GM06990 (cell line): ENCODE results near the gene WNT2.

Source experiments
- DNase-seq: peaks from one replicate; pipeline ENCODE4 v3.0.0-alpha.2; 2011; ENCODE audit not compliant: insufficient read length; ENCODE audit errors: extremely low read depth
- H3K27me3 ChIP-seq: replicated peaks from 2 replicates; pipeline ENCODE4 v1.6.0; 2011; ENCODE audit warnings: low read length; ENCODE audit not compliant: control insufficient read depth, insufficient read depth
- H3K36me3 ChIP-seq: 2 replicates; pipeline ENCODE4 v1.5.1; 2011; ENCODE audit warnings: low read length; ENCODE audit not compliant: control insufficient read depth, insufficient read depth
- H3K4me3 ChIP-seq: replicated peaks from 2 replicates; pipeline ENCODE4 v1.5.1; 2011; ENCODE audit warnings: low read depth, mild to moderate bottlenecking, control low read depth, low read length
- CTCF ChIP-seq: IDR thresholded peaks from 2 replicates; pipeline ENCODE4 v1.5.1; 2011; ENCODE audit warnings: low read length, control low read depth, mild to moderate bottlenecking, inconsistent platforms; ENCODE audit not compliant: insufficient read depth, poor library complexity, severe bottlenecking

WNT2 gene

DNA sequence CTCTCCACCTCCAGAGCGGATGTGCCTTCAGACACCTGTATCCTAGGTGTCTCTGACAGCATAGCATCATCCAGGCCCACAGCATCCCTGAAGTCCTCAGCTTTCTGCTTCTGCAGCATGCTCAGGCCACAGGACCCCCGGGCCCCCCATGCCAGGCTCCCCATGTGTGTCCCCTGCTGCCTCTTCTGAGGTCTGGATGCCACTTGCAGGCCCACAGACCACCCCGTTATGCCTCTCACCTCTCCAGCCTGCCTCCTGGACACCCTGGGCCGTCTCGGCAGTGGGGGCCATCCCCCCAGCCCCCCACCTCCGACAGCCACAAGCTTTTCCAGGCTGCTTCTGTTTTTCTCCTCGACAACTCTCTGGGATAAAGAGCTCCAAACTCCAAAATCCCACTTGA is 84.4 kb downstream of the WNT2 start:
- Histone ChIP-seq H3K27me3 (no peaks in the 10 kb centered on the region), H3K4me3 (no peak overlapping the region), H3K36me3 (no peaks in the 10 kb centered on the region)
- no peak for TF ChIP-seq CTCF
- DNase-seq, result no peak

DNA sequence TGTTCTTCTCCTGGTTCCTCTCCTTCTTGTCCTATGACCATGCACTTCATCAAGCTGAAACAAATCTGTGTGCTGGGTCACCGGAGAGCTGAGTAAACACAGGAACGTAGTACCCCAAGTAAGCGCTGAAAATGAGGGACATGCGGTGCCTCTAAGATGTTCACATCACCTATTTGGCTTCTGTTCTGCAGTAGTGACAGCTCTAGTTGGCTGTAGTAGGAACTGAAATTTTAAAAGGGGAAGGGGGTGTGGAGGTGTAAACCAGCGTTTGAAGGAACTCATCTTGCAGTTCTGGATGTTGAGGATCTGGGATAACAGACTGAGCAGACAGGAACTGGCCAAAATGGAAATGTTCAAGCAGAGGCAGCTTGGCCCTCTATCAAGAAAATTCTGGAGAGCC is 85.2 kb downstream of the WNT2 start:
- no peak for TF ChIP-seq CTCF

DNA sequence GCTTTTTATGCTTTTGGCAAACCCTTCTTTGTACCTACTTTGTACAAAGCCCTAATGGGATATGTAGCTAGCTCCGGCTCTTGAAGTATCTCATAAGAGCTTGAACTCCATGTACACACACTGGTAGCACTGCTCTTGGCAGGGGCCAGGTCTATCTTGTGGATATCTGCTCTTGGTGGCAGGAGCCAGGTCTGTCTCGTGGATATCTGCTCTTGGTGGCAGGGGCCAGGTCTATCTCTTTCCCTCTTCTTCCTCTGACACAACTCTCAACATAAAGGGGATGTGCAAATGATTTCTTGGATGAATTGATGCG is 91.9 kb downstream of the WNT2 start:
- no peak for DNase-seq

More for the DNA sequence above, 85.2 kb downstream of the WNT2 start:
- Histone ChIP-seq H3K27me3 (no peaks in the 10 kb centered on the region), H3K4me3 (no peak overlapping the region), H3K36me3 (no peaks in the 10 kb centered on the region)
- no peak for DNase-seq

DNA sequence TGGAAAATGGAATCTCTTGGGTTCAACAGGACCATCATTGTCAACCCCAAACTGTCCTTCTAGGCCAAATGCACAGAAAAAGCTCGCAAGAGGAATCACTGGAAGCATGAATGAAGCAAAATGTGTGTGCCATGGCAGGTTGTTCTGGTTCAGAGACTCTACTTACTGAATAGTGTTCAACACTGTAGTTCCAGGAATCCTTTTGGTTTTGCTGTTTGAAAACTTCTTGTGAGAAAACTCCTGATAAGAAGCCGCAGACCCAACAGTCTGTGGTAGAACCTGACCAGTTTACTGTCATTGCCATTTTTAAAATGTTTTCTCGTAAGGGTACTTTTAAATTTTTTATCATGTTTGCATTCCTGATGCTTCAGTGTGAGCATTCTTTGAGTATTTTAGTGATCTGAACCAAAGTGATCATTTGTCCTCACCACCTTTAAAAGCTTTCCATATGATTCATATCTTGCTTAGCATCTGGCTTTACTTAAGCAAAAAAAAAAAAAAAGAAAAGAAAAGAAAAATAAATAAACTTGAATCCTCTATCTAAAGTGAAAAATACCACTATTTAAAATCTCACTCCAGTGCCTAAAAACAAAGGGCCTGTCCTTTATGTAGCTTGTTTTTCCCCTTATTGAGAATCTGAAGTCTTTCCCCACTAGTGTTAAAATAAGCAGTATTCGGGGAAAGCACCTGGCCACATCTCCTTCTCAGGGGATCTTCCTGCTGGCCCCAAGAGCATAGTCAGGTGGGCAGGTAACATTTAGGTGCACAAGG is 92.4 kb downstream of the WNT2 start:
- peak; percentile 41 for DNase-seq
- H3K27me3 ChIP-seq, result no peaks in the 10 kb centered on the region
- no peak for TF ChIP-seq CTCF
- H3K4me3 ChIP-seq, result no peak overlapping the region
- no peaks in the 10 kb centered on the region; the same call in 1 of the 2 replicates for H3K36me3 ChIP-seq

More for the DNA sequence above, 91.9 kb downstream of the WNT2 start:
- no peak for TF ChIP-seq CTCF
- H3K27me3 ChIP-seq, result no peaks in the 10 kb centered on the region
- H3K4me3 ChIP-seq, result no peak overlapping the region
- H3K36me3 ChIP-seq, result no peaks in the 10 kb centered on the region; the same call in 1 of the 2 replicates

DNA sequence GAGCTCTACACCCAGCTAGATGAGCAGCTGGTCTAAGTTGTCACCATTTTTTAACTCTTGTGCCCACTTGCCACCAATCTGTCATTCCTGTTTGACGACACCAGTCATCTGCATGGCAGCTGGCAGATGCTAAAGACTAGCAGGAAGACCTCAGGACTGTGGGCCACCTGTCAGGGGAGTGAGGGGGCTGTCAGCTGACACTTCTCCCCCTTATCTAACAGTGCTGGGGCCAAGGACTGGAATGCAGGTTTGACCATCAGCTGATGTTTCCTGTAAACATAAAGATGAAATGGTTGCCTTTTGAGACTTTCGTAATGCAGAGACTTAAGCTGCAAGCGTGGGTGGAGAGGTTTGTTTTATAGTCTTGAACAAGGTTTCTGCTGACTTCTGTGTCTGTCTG is 93.5 kb downstream of the WNT2 start:
- no peak for DNase-seq
- Histone ChIP-seq H3K27me3 (no peaks in the 10 kb centered on the region), H3K4me3 (no peak overlapping the region), H3K36me3 (no peaks in the 10 kb centered on the region; the same call in 1 of the 2 replicates)
- no peak for TF ChIP-seq CTCF

DNA sequence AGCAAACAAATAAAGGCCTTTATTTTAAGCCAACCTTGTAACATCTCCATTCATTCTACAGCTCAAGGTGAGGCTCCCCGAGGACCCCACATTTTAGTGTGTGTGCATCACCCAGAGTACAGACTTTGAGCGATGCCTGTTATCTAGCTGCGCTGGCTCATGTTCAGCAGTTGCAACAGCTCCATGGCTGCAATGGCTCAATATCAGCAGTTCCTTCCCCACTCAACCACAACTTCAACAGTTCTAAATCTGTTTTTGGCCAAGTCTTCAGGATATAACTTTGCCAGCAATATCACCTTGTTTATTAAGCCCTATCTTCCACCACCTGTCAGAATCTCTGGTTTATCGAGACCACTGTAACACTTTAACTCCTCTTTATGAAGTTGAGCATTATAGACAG is 95.8 kb downstream of the WNT2 start:
- Histone ChIP-seq H3K27me3 (no peaks in the 10 kb centered on the region), H3K36me3 (peaks cover 1% of the 10 kb centered on the region; the same call in 1 of the 2 replicates), H3K4me3 (no peak overlapping the region)
- DNase-seq, result no peak
- TF ChIP-seq CTCF, result no peak
